ENCODE data around the gene LPP.

Gene LPP

GRCh38 chr3:188468662-188469061, 314.7 kb downstream of the LPP start:
- no peak for DNase-seq (ENCODE audit: low spot score)
- Mint-ChIP-seq H3K27me3 (ENCODE audit: low read depth) (no peaks in the 10 kb centered on the region), H3K4me3 (no peak overlapping the region), H3K4me1 (ENCODE audit: low read depth) (no peaks in the 10 kb centered on the region), H3K27ac (no peak overlapping the region), H3K9me3 (no peaks in the 10 kb centered on the region), H3K36me3 (ENCODE audit: low read depth) (peaks cover 20% of the 10 kb centered on the region)

- H3K4me1 Mint-ChIP-seq (ENCODE audit: low read depth) = no peaks in the 10 kb centered on the region
- H3K9me3 Mint-ChIP-seq = no peaks in the 10 kb centered on the region
- DNase-seq (ENCODE audit: low spot score) = no peak
- no peak overlapping the region for H3K27ac Mint-ChIP-seq
- no peaks in the 10 kb centered on the region for H3K27me3 Mint-ChIP-seq (ENCODE audit: low read depth)
- H3K36me3 Mint-ChIP-seq (ENCODE audit: low read depth) = peaks cover 20% of the 10 kb centered on the region
- no peak overlapping the region for H3K4me3 Mint-ChIP-seq
Observed at GRCh38 chr3:188469228-188469885, 315.4 kb downstream of the LPP start.

- H3K27ac Mint-ChIP-seq = no peak overlapping the region
Observed at GRCh38 chr3:188470508-188471130, 316.7 kb downstream of the LPP start.

GRCh38 chr3:188471723-188472122, 317.8 kb downstream of the LPP start:
- Mint-ChIP-seq H3K4me3 (no peak overlapping the region), H3K36me3 (ENCODE audit: low read depth) (peaks cover 20% of the 10 kb centered on the region), H3K4me1 (ENCODE audit: low read depth) (no peaks in the 10 kb centered on the region), H3K27me3 (ENCODE audit: low read depth) (no peaks in the 10 kb centered on the region), H3K27ac (no peak overlapping the region), H3K9me3 (no peaks in the 10 kb centered on the region)
- no peak for DNase-seq (ENCODE audit: low spot score)

More at GRCh38 chr3:188470508-188471130, 316.7 kb downstream of the LPP start:
- Mint-ChIP-seq H3K27me3 (ENCODE audit: low read depth) (no peaks in the 10 kb centered on the region), H3K36me3 (ENCODE audit: low read depth) (peaks cover 20% of the 10 kb centered on the region), H3K4me3 (no peak overlapping the region), H3K4me1 (ENCODE audit: low read depth) (no peaks in the 10 kb centered on the region), H3K9me3 (no peaks in the 10 kb centered on the region)
- DNase-seq (ENCODE audit: low spot score) = no peak

- no peaks in the 10 kb centered on the region for H3K4me1 Mint-ChIP-seq (ENCODE audit: low read depth)
- peaks cover 20% of the 10 kb centered on the region for H3K36me3 Mint-ChIP-seq (ENCODE audit: low read depth)
- no peak for DNase-seq (ENCODE audit: low spot score)
- H3K9me3 Mint-ChIP-seq = no peaks in the 10 kb centered on the region
- no peak overlapping the region for H3K27ac Mint-ChIP-seq
- no peak overlapping the region for H3K4me3 Mint-ChIP-seq
- H3K27me3 Mint-ChIP-seq (ENCODE audit: low read depth) = no peaks in the 10 kb centered on the region
Observed at GRCh38 chr3:188472336-188472735, 318.4 kb downstream of the LPP start.

GRCh38 chr3:188473045-188473444, 319.1 kb downstream of the LPP start:
- no peak for DNase-seq (ENCODE audit: low spot score)
- Mint-ChIP-seq H3K9me3 (no peaks in the 10 kb centered on the region), H3K4me1 (ENCODE audit: low read depth) (peaks cover 3% of the 10 kb centered on the region), H3K27me3 (ENCODE audit: low read depth) (no peaks in the 10 kb centered on the region), H3K4me3 (no peak overlapping the region), H3K36me3 (ENCODE audit: low read depth) (peaks cover 20% of the 10 kb centered on the region), H3K27ac (no peak overlapping the region)

- no peak overlapping the region for H3K27ac Mint-ChIP-seq
- no peak for DNase-seq (ENCODE audit: low spot score)
- H3K36me3 Mint-ChIP-seq (ENCODE audit: low read depth) = peaks cover 16% of the 10 kb centered on the region
- no peak overlapping the region for H3K4me3 Mint-ChIP-seq
- H3K4me1 Mint-ChIP-seq (ENCODE audit: low read depth) = peaks cover 4% of the 10 kb centered on the region
- H3K27me3 Mint-ChIP-seq (ENCODE audit: low read depth) = no peaks in the 10 kb centered on the region
- no peaks in the 10 kb centered on the region for H3K9me3 Mint-ChIP-seq
Observed at GRCh38 chr3:188473591-188474288, 319.8 kb downstream of the LPP start.

- peaks cover 8% of the 10 kb centered on the region for H3K36me3 Mint-ChIP-seq (ENCODE audit: low read depth)
- no peaks in the 10 kb centered on the region for H3K27me3 Mint-ChIP-seq (ENCODE audit: low read depth)
- DNase-seq (ENCODE audit: low spot score) = no peak
- peaks cover 5% of the 10 kb centered on the region for H3K4me1 Mint-ChIP-seq (ENCODE audit: low read depth)
- no peak overlapping the region for H3K27ac Mint-ChIP-seq
- peaks cover 10% of the 10 kb centered on the region for H3K9me3 Mint-ChIP-seq
- H3K4me3 Mint-ChIP-seq = no peak overlapping the region
Observed at GRCh38 chr3:188476935-188477334, 323.0 kb downstream of the LPP start.

GRCh38 chr3:188480011-188480410, 326.1 kb downstream of the LPP start:
- Mint-ChIP-seq H3K9me3 (peaks cover 12% of the 10 kb centered on the region), H3K27ac (no peak overlapping the region), H3K27me3 (ENCODE audit: low read depth) (no peaks in the 10 kb centered on the region), H3K4me3 (no peak overlapping the region), H3K36me3 (ENCODE audit: low read depth) (peaks cover 16% of the 10 kb centered on the region), H3K4me1 (ENCODE audit: low read depth) (peaks cover 6% of the 10 kb centered on the region)
- DNase-seq (ENCODE audit: low spot score) = no peak

GRCh38 chr3:188482929-188483328, 329.0 kb downstream of the LPP start:
- Mint-ChIP-seq H3K4me1 (ENCODE audit: low read depth) (peaks cover 4% of the 10 kb centered on the region), H3K4me3 (no peak overlapping the region), H3K27ac (no peak overlapping the region), H3K9me3 (peaks cover 12% of the 10 kb centered on the region), H3K36me3 (ENCODE audit: low read depth) (peaks cover 24% of the 10 kb centered on the region), H3K27me3 (ENCODE audit: low read depth) (no peaks in the 10 kb centered on the region)
- no peak for DNase-seq (ENCODE audit: low spot score)

- H3K36me3 Mint-ChIP-seq (ENCODE audit: low read depth) = peaks cover 32% of the 10 kb centered on the region
- DNase-seq (ENCODE audit: low spot score) = no peak
- H3K4me1 Mint-ChIP-seq (ENCODE audit: low read depth) = peaks cover 2% of the 10 kb centered on the region
- H3K27ac Mint-ChIP-seq = no peak overlapping the region
- peaks cover 10% of the 10 kb centered on the region for H3K9me3 Mint-ChIP-seq
- no peak overlapping the region for H3K4me3 Mint-ChIP-seq
- H3K27me3 Mint-ChIP-seq (ENCODE audit: low read depth) = no peaks in the 10 kb centered on the region
Observed at GRCh38 chr3:188486126-188486525, 332.2 kb downstream of the LPP start.

GRCh38 chr3:188486952-188487351, 333.0 kb downstream of the LPP start:
- no peak for DNase-seq (ENCODE audit: low spot score)
- Mint-ChIP-seq H3K27me3 (ENCODE audit: low read depth) (no peaks in the 10 kb centered on the region), H3K4me3 (no peak overlapping the region), H3K4me1 (ENCODE audit: low read depth) (peaks cover under 1% of the 10 kb centered on the region), H3K9me3 (peaks cover 2% of the 10 kb centered on the region), H3K36me3 (ENCODE audit: low read depth) (peaks cover 31% of the 10 kb centered on the region), H3K27ac (no peak overlapping the region)

- H3K4me1 Mint-ChIP-seq (ENCODE audit: low read depth) = no peaks in the 10 kb centered on the region
- no peak overlapping the region for H3K27ac Mint-ChIP-seq
- H3K4me3 Mint-ChIP-seq = no peak overlapping the region
- no peaks in the 10 kb centered on the region for H3K9me3 Mint-ChIP-seq
- H3K27me3 Mint-ChIP-seq (ENCODE audit: low read depth) = no peaks in the 10 kb centered on the region
- DNase-seq (ENCODE audit: low spot score) = no peak
- peaks cover 30% of the 10 kb centered on the region for H3K36me3 Mint-ChIP-seq (ENCODE audit: low read depth)
Observed at GRCh38 chr3:188487652-188488051, 333.7 kb downstream of the LPP start.

- Mint-ChIP-seq H3K27ac (no peak overlapping the region), H3K4me3 (no peak overlapping the region)
- DNase-seq (ENCODE audit: low spot score) = no peak
Observed at GRCh38 chr3:188488801-188489200, 334.8 kb downstream of the LPP start.

More at GRCh38 chr3:188488801-188489200, 334.8 kb downstream of the LPP start:
- Mint-ChIP-seq H3K36me3 (ENCODE audit: low read depth) (peaks cover 30% of the 10 kb centered on the region), H3K4me1 (ENCODE audit: low read depth) (no peaks in the 10 kb centered on the region), H3K27me3 (ENCODE audit: low read depth) (no peaks in the 10 kb centered on the region), H3K9me3 (no peaks in the 10 kb centered on the region)
